Glutamatergic neuron (in vitro differentiated cells): Measurements from ENCODE around the gene EDN3. TPM values are rescaled to one million over a fixed set of nuclear protein-coding genes. Genes with fewer than 3 reads are reported as not detected.
"Not testable (repeated sequence)": the region's sequence is repeated elsewhere in the genome, so short reads cannot be mapped to it uniquely, and the experiment has no call there.

ENCODE experiments used
- DNase-seq: peaks from one replicate; pipeline ENCODE4 v3.0.0; 2022
- H3K27ac Mint-ChIP-seq: one replicate; pipeline ENCODE4 v1.8.0; 2020; ENCODE audit warnings: mild to moderate bottlenecking, mixed read lengths, inconsistent platforms; ENCODE audit not compliant: unreplicated experiment
- H3K27me3 Mint-ChIP-seq: one replicate; pipeline ENCODE4 v1.8.0; 2020; ENCODE audit warnings: mild to moderate bottlenecking, moderate library complexity, mixed read lengths, inconsistent platforms; ENCODE audit not compliant: unreplicated experiment
- H3K36me3 Mint-ChIP-seq: one replicate; pipeline ENCODE4 v1.8.0; 2020; ENCODE audit warnings: mild to moderate bottlenecking, mixed read lengths, inconsistent platforms; ENCODE audit not compliant: unreplicated experiment
- H3K4me1 Mint-ChIP-seq: one replicate; pipeline ENCODE4 v1.8.0; 2020; ENCODE audit warnings: mild to moderate bottlenecking, low read depth, mixed read lengths, inconsistent platforms; ENCODE audit not compliant: unreplicated experiment
- H3K4me3 Mint-ChIP-seq: one replicate; pipeline ENCODE4 v1.8.0; 2020; ENCODE audit warnings: mild to moderate bottlenecking, mixed read lengths, inconsistent platforms; ENCODE audit not compliant: unreplicated experiment
- H3K9me3 Mint-ChIP-seq: one replicate; pipeline ENCODE4 v1.8.0; 2020; ENCODE audit warnings: mild to moderate bottlenecking, moderate library complexity, mixed read lengths, inconsistent platforms; ENCODE audit not compliant: unreplicated experiment
- CTCF ChIP-seq: fragments of 200-600 bp; sonication (generic); IDR thresholded peaks from one replicate; pipeline ENCODE4 v1.5.0; 2021; ENCODE audit not compliant: partially characterized antibody, unreplicated experiment
- total RNA-seq: library from RNA; stranded (reverse); fragmentation: NEBNext Ultra II Directional; extraction: Animal tissue kit (Norgen Biotek cat#: 25700); gene quantifications from one replicate; pipeline ENCODE4 v1.2.1, GENCODE V29; 2021; ENCODE audit not compliant: unreplicated experiment

EDN3 gene
- total RNA-seq, 1 donor from 2014 or later: not detected

- TF ChIP-seq CTCF: no peak
- H3K27me3 Mint-ChIP-seq: no peaks in the 10 kb centered on the region
- no peak overlapping the region for H3K27ac Mint-ChIP-seq
- peaks cover under 1% of the 10 kb centered on the region for H3K4me1 Mint-ChIP-seq
- H3K36me3 Mint-ChIP-seq: no peaks in the 10 kb centered on the region
- H3K4me3 Mint-ChIP-seq: no peak overlapping the region
- no peaks in the 10 kb centered on the region for H3K9me3 Mint-ChIP-seq
- DNase-seq: no peak
These were observed 54.0 kb downstream of the EDN3 start for GRCh38 chr20:59354460-59354859.

GRCh38 chr20:59355242-59355641, 54.8 kb downstream of the EDN3 start:
- no peak for TF ChIP-seq CTCF
- no peak for DNase-seq
- H3K4me3 Mint-ChIP-seq: no peak overlapping the region
- peaks cover 7% of the 10 kb centered on the region for H3K4me1 Mint-ChIP-seq
- H3K9me3 Mint-ChIP-seq: no peaks in the 10 kb centered on the region
- H3K36me3 Mint-ChIP-seq: no peaks in the 10 kb centered on the region
- no peaks in the 10 kb centered on the region for H3K27me3 Mint-ChIP-seq
- H3K27ac Mint-ChIP-seq: no peak overlapping the region

GRCh38 chr20:59356662-59357165, 56.3 kb downstream of the EDN3 start:
- no peaks in the 10 kb centered on the region for H3K27me3 Mint-ChIP-seq
- H3K4me1 Mint-ChIP-seq: peaks cover 15% of the 10 kb centered on the region
- TF ChIP-seq CTCF: no peak
- no peaks in the 10 kb centered on the region for H3K36me3 Mint-ChIP-seq
- no peak overlapping the region for H3K4me3 Mint-ChIP-seq
- H3K9me3 Mint-ChIP-seq: no peaks in the 10 kb centered on the region
- no peak overlapping the region for H3K27ac Mint-ChIP-seq
- no peak for DNase-seq

- peaks cover 33% of the 10 kb centered on the region for H3K4me1 Mint-ChIP-seq
- DNase-seq, H3K27me3 Mint-ChIP-seq, H3K4me3 Mint-ChIP-seq, H3K36me3 Mint-ChIP-seq, H3K27ac Mint-ChIP-seq, H3K9me3 Mint-ChIP-seq: not testable (repeated sequence)
These were observed 58.4 kb downstream of the EDN3 start for GRCh38 chr20:59358793-59359192.

- Mint-ChIP-seq H3K9me3 (peaks cover 5% of the 10 kb centered on the region), H3K4me3 (peak overlapping the region; percentile 8), H3K27me3 (peaks cover 4% of the 10 kb centered on the region), H3K36me3 (no peaks in the 10 kb centered on the region), H3K4me1 (peaks cover 38% of the 10 kb centered on the region), H3K27ac (peak overlapping the region; percentile 71)
- DNase-seq: no peak
- TF ChIP-seq CTCF: no peak
These were observed 59.7 kb downstream of the EDN3 start for GRCh38 chr20:59359906-59360725.
